GM12878 (cell line): ENCODE measurements around the gene CCDC182. TPM values are rescaled to one million over a fixed set of nuclear protein-coding genes. Genes with fewer than 3 reads are reported as not detected.

Experiments used
- ATAC-seq: fragments of 200-7000 bp; cut with Tn5 transposase; 3 replicates; pipeline ENCODE4 v1.9.1; 2020; ENCODE audit warnings: mild to moderate bottlenecking, moderate library complexity
- BruUV-seq: library from RNA; stranded (reverse); fragments of 400-500 nt; replicated peaks from 2 replicates; lab custom pipeline; 2021; lab: Mats Ljungman, UMichigan
- CTCF ChIA-PET: fragments of 300-600 bp; sonication (Branson Sonifier 250); formaldehyde crosslinking; extraction: SDS; loops from one replicate; lab custom pipeline; 2021; ENCODE audit warnings: inconsistent platforms; lab: Yijun Ruan, JAX
- POLR2A ChIA-PET: fragments of 350-600 bp; formaldehyde crosslinking; extraction: SDS; loops from one replicate; lab custom pipeline; 2021; ENCODE audit warnings: inconsistent platforms; lab: Charles Lee
- RAD21 ChIA-PET: fragments of 300-600 bp; sonication (Branson Sonifier 250); formaldehyde crosslinking; loops from one replicate; lab custom pipeline; 2023; ENCODE audit warnings: antibody characterized with exemption; ENCODE audit not compliant: unreplicated experiment; lab: Charles Lee
- SMC1A ChIA-PET: fragments of 300-600 bp; sonication (Branson Sonifier 250); formaldehyde crosslinking; loops from one replicate; lab custom pipeline; 2023; ENCODE audit not compliant: unreplicated experiment, uncharacterized antibody; lab: Charles Lee
- DNase-seq: peaks from one replicate; pipeline ENCODE4 v3.0.0-alpha.2; 2011; ENCODE audit warnings: low read depth, low spot score
- FAIRE-seq: peaks from 3 replicates; lab custom pipeline; 2011; peaks lifted over from hg19 to GRCh38; lab: Jason Lieb, UNC
- H2AFZ ChIP-seq: 2 replicates; pipeline ENCODE4 v1.6.0; 2011; ENCODE audit warnings: low read depth, low read length, control low read depth; ENCODE audit not compliant: control insufficient read depth
- H3K27ac ChIP-seq: 2 replicates; pipeline ENCODE4 v1.5.1; 2011; ENCODE audit warnings: control low read depth; ENCODE audit not compliant: control insufficient read depth, insufficient read depth
- H3K27me3 ChIP-seq, 2 experiments: replicated peaks in 1 of 2; 2 replicates each; pipeline versions ENCODE4 v1.6.0 to v1.6.1; 2011; ENCODE audit warnings: low read length in 1 of 2; ENCODE audit not compliant: control insufficient read depth in 2 of 2, insufficient read depth in 2 of 2
- H3K36me3 ChIP-seq, 2 experiments: 2 replicates each; pipeline ENCODE4 v1.5.1; 2011; ENCODE audit warnings: low read length in 1 of 2; ENCODE audit not compliant: control insufficient read depth in 2 of 2, insufficient read depth in 2 of 2
- H3K4me1 ChIP-seq: 2 replicates; pipeline ENCODE4 v1.6.1; 2011; ENCODE audit warnings: mild to moderate bottlenecking, low read length, moderate library complexity, mixed read lengths; ENCODE audit not compliant: control insufficient read depth, insufficient read depth
- H3K4me2 ChIP-seq: 2 replicates; pipeline ENCODE4 v1.6.0; 2011; ENCODE audit warnings: control low read depth; ENCODE audit not compliant: control insufficient read depth, insufficient read depth
- H3K4me3 ChIP-seq: fragments of 200-600 bp; sonication (generic); 2 replicates; pipeline ENCODE4 v1.5.1; 2016
- H3K79me2 ChIP-seq: 2 replicates; pipeline ENCODE4 v1.6.0; 2011; ENCODE audit warnings: low read length; ENCODE audit not compliant: control insufficient read depth, insufficient read depth
- H3K9ac ChIP-seq: 2 replicates; pipeline ENCODE4 v1.8.0; 2011; ENCODE audit warnings: low read length, control low read depth, mixed read lengths; ENCODE audit not compliant: control insufficient read depth, insufficient read depth
- H3K9me3 ChIP-seq: replicated peaks from 3 replicates; pipeline ENCODE4 v1.5.1; 2011; ENCODE audit warnings: mild to moderate bottlenecking, low read length; ENCODE audit not compliant: control insufficient read depth, insufficient read depth
- H4K20me1 ChIP-seq: 2 replicates; pipeline ENCODE4 v1.6.0; 2011; ENCODE audit not compliant: control insufficient read depth, insufficient read depth
- DPF2 ChIP-seq: fragments of 450-650 bp; IDR thresholded peaks from 2 replicates; pipeline ENCODE4 v1.6.1; 2017; ENCODE audit warnings: mild to moderate bottlenecking
- GABPA ChIP-seq: IDR thresholded peaks from 2 replicates; pipeline ENCODE4 v1.6.1; 2014; ENCODE audit warnings: antibody characterized with exemption, low read depth, mild to moderate bottlenecking, inconsistent platforms
- POLR2A ChIP-seq: IDR thresholded peaks from 2 replicates; pipeline ENCODE4 v1.6.1; 2011; ENCODE audit warnings: low read depth, mild to moderate bottlenecking, low read length
- WRNIP1 ChIP-seq: IDR thresholded peaks from 2 replicates; pipeline ENCODE4 v1.6.1; 2011; ENCODE audit warnings: low read depth, low read length, improper control_type of control experiment, borderline replicate concordance
- ZNF207 ChIP-seq: fragments of 450-650 bp; IDR thresholded peaks from 2 replicates; pipeline ENCODE4 v1.6.1; 2014; ENCODE audit warnings: antibody characterized with exemption, mild to moderate bottlenecking, borderline replicate concordance
- WGBS: methylation state at CpG from one replicate; pipeline ENCODE4 v1.1.6; 2016; ENCODE audit warnings: low lambda C conversion rate; ENCODE audit not compliant: insufficient replicate concordance, insufficient coverage; ENCODE audit errors: missing lambda C conversion rate; 5-methylcytosine and 5-hydroxymethylcytosine counted together
- in situ Hi-C: fragments of 300-500 bp; cut with MboI; formaldehyde crosslinking; loops from 9 replicates; pipeline ENCODE4 v1.14.3; 2018; ENCODE audit warnings: mixed read lengths
- intact Hi-C: fragments of 100-400 bp; cut with micrococcal nuclease; formaldehyde crosslinking; loops from one replicate; pipeline ENCODE4 v1.14.2; 2022; ENCODE audit not compliant: unreplicated experiment
- polyA plus RNA-seq, 11 experiments: library from polyadenylated mRNA; depleted of rRNA in 4 of 11; unstranded in 6 of 11; stranded (reverse) in 5 of 11; fragments of >200 nt; fragmentation: Nextera tagmentation in 4 of 11; fragmentation: Illumina TruSeq in 1 of 11; extraction: Ambion mirVana in 4 of 11; extraction: Trizol in 1 of 11; gene quantifications; 1 replicate in 1 of 11; 2 replicates in 10 of 11; pipeline versions ENCODE4 v1.2.1 to v1.2.3, GENCODE V29; 2011 to 2016; ENCODE audit warnings: inconsistent platforms in 2 of 11, missing spikeins in 2 of 11, low read depth in 1 of 11
- total RNA-seq, 4 experiments: library from RNA; depleted of rRNA in 3 of 4; stranded (reverse); fragments of >200 nt in 3 of 4; fragmentation: Illumina TruSeq in 1 of 4; extraction: Trizol in 1 of 4; gene quantifications; 2 replicates each; pipeline versions ENCODE4 v1.2.1 to v1.2.3, GENCODE V29; 2013 to 2021
- TF ChIP-seq, protein P1 (sequence below): fragments of 450-650 bp; IDR thresholded peaks from 2 replicates; pipeline ENCODE4 v1.6.1; 2017; ENCODE audit warnings: low read depth, mild to moderate bottlenecking, moderate library complexity
- TF ChIP-seq, protein P2 (sequence below): fragments of 450-650 bp; IDR thresholded peaks from 2 replicates; pipeline ENCODE4 v1.6.1; 2016; ENCODE audit warnings: mild to moderate bottlenecking
- TF ChIP-seq, protein P3 (sequence below): fragments of 450-650 bp; IDR thresholded peaks from 2 replicates; pipeline ENCODE4 v1.6.1; 2016; ENCODE audit warnings: mild to moderate bottlenecking, moderate library complexity, borderline replicate concordance
- TF ChIP-seq, protein P4 (sequence below): fragments of 150-350 bp; IDR thresholded peaks from 2 replicates; pipeline ENCODE4 v1.6.1; 2014; ENCODE audit warnings: mild to moderate bottlenecking, low read depth, low read length

CCDC182 gene
- total and polyA plus RNA-seq, 10 of the 15 experiments (the other 5 are each of a cell fraction or from before 2014, with no cell fraction given) = not detected

DNA sequence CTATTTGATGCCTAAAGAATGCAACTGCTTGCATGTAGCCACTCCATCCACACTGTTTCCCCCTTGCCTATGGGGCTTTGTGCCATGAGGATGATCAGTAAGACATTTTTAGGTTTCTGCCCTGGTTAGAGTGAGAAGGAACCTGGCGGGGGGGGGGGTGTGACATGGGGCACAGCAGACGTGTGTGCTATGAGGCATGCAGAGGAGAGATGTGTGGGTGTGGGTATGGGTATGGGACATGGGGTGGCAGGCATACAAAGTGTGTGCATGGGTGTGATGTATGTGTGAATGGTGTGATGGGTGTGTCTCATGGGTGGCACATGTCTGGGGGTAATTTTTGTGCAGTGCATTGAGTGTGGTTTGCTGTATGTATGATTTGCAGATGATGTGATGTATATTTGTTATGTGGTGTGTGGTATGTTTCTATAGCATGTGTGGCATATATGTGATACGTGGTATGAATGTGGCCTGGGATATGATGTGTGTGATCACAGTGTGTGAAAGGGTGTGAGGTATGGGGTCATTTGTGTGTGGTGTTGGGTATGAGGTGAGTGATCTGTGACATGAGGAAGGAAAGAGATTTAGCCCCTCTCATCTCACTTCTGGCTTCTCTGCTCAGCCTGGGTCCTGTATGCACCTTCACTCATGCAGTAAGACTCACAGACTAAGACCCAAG is 14.9 kb downstream of the CCDC182 start:
- DNase-seq (no peak), FAIRE-seq (no peak), ATAC-seq (no peak)
- WGBS = 0% methylated on average over 3 of the region's 3 CpGs
- H3K79me2 ChIP-seq = no peaks in the 10 kb centered on the region
- peaks cover 15% of the 10 kb centered on the region for H3K4me1 ChIP-seq
- no peak overlapping the region for H3K9ac ChIP-seq
- ChIA-PET POLR2A (no interaction called here), RAD21 (no interaction called here), SMC1A (interaction anchor here (0.7 kb wide), 1 partner anchor 9 kb away, joined by 3 read pairs; no protein-coding TSS in a partner anchor), CTCF (interaction anchor here (1.1 to 1.5 kb wide), 2 partner anchors 10 to 17 kb away, joined by 4 to 5 read pairs; no protein-coding TSS in a partner anchor)
- intact Hi-C loops (no loop called here), in situ Hi-C loops (no loop called here)
- H4K20me1 ChIP-seq = no peaks in the 10 kb centered on the region; the same call in 1 of the 2 replicates
- no peak overlapping the region for H3K27ac ChIP-seq
- no peak for TF ChIP-seq POLR2A
- no peak for TF ChIP-seq DPF2
- TF ChIP-seq, protein P1, sequence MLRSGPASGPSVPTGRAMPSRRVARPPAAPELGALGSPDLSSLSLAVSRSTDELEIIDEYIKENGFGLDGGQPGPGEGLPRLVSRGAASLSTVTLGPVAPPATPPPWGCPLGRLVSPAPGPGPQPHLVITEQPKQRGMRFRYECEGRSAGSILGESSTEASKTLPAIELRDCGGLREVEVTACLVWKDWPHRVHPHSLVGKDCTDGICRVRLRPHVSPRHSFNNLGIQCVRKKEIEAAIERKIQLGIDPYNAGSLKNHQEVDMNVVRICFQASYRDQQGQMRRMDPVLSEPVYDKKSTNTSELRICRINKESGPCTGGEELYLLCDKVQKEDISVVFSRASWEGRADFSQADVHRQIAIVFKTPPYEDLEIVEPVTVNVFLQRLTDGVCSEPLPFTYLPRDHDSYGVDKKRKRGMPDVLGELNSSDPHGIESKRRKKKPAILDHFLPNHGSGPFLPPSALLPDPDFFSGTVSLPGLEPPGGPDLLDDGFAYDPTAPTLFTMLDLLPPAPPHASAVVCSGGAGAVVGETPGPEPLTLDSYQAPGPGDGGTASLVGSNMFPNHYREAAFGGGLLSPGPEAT = no peak
- TF ChIP-seq, protein P2, sequence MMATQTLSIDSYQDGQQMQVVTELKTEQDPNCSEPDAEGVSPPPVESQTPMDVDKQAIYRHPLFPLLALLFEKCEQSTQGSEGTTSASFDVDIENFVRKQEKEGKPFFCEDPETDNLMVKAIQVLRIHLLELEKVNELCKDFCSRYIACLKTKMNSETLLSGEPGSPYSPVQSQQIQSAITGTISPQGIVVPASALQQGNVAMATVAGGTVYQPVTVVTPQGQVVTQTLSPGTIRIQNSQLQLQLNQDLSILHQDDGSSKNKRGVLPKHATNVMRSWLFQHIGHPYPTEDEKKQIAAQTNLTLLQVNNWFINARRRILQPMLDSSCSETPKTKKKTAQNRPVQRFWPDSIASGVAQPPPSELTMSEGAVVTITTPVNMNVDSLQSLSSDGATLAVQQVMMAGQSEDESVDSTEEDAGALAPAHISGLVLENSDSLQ = no peak
- TF ChIP-seq ZNF207 = no peak
- no peak for TF ChIP-seq GABPA
- no peak for TF ChIP-seq WRNIP1
- TF ChIP-seq, protein P3, sequence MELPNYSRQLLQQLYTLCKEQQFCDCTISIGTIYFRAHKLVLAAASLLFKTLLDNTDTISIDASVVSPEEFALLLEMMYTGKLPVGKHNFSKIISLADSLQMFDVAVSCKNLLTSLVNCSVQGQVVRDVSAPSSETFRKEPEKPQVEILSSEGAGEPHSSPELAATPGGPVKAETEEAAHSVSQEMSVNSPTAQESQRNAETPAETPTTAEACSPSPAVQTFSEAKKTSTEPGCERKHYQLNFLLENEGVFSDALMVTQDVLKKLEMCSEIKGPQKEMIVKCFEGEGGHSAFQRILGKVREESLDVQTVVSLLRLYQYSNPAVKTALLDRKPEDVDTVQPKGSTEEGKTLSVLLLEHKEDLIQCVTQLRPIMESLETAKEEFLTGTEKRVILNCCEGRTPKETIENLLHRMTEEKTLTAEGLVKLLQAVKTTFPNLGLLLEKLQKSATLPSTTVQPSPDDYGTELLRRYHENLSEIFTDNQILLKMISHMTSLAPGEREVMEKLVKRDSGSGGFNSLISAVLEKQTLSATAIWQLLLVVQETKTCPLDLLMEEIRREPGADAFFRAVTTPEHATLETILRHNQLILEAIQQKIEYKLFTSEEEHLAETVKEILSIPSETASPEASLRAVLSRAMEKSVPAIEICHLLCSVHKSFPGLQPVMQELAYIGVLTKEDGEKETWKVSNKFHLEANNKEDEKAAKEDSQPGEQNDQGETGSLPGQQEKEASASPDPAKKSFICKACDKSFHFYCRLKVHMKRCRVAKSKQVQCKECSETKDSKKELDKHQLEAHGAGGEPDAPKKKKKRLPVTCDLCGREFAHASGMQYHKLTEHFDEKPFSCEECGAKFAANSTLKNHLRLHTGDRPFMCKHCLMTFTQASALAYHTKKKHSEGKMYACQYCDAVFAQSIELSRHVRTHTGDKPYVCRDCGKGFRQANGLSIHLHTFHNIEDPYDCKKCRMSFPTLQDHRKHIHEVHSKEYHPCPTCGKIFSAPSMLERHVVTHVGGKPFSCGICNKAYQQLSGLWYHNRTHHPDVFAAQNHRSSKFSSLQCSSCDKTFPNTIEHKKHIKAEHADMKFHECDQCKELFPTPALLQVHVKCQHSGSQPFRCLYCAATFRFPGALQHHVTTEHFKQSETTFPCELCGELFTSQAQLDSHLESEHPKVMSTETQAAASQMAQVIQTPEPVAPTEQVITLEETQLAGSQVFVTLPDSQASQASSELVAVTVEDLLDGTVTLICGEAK = no peak
- TF ChIP-seq, protein P4, sequence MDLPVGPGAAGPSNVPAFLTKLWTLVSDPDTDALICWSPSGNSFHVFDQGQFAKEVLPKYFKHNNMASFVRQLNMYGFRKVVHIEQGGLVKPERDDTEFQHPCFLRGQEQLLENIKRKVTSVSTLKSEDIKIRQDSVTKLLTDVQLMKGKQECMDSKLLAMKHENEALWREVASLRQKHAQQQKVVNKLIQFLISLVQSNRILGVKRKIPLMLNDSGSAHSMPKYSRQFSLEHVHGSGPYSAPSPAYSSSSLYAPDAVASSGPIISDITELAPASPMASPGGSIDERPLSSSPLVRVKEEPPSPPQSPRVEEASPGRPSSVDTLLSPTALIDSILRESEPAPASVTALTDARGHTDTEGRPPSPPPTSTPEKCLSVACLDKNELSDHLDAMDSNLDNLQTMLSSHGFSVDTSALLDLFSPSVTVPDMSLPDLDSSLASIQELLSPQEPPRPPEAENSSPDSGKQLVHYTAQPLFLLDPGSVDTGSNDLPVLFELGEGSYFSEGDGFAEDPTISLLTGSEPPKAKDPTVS = no peak
- no peaks in the 10 kb centered on the region for H3K9me3 ChIP-seq
- no peak overlapping the region for H2AFZ ChIP-seq
- no peaks in the 10 kb centered on the region for H3K36me3 ChIP-seq
- H3K4me2 ChIP-seq = no peak overlapping the region
- no TSS peak for BruUV-seq
- H3K4me3 ChIP-seq = no peak overlapping the region
- H3K27me3 ChIP-seq = no peaks in the 10 kb centered on the region; a peak in 1 of 4 replicates
